ENCODE data around the gene PSMB4.

Gene PSMB4

GRCh38 chr1:151372058-151372934 lies 27.1 kb upstream of the PSMB4 start, which contains the start of gene SELENBP1:
Gene SELENBP1 (minus strand): TSS chr1:151372705. CDS start chr1:151372641, 64 bp downstream.
- no peak for TF ChIP-seq CSDC2 (CRISPR knock-in tag; IDR thresholded peaks at IDR 0.05)
- TF ChIP-seq ZFP30 (CRISPR knock-in tag; IDR thresholded peaks at IDR 0.05), result no peak
- TF ChIP-seq TSHZ2 (CRISPR knock-in tag; IDR thresholded peaks at IDR 0.05), result no peak
- no peak for TF ChIP-seq PPARA (CRISPR knock-in tag; IDR thresholded peaks at IDR 0.05; ENCODE audit: borderline replicate concordance)
- no peak for TF ChIP-seq SNAI2 (CRISPR knock-in tag; IDR thresholded peaks at IDR 0.05)
- TF ChIP-seq CREB5 (CRISPR knock-in tag; IDR thresholded peaks at IDR 0.05; ENCODE audit: low read depth), result no peak
- no peak for TF ChIP-seq GLIS3 (CRISPR knock-in tag; IDR thresholded peaks at IDR 0.05)
- ATAC-seq, result peak; percentile 27

GRCh38 chr1:151373196-151373595 lies 26.2 kb upstream of the PSMB4 start:
- TF ChIP-seq OSR1 (CRISPR knock-in tag; IDR thresholded peaks at IDR 0.05) (no peak), RARB (CRISPR knock-in tag; IDR thresholded peaks at IDR 0.05) (no peak), SNAI2 (CRISPR knock-in tag; IDR thresholded peaks at IDR 0.05) (no peak), ISL1 (CRISPR knock-in tag; IDR thresholded peaks at IDR 0.05) (no peak), PPARA (CRISPR knock-in tag; IDR thresholded peaks at IDR 0.05; ENCODE audit: borderline replicate concordance) (no peak), CSRNP3 (CRISPR knock-in tag; IDR thresholded peaks at IDR 0.05) (no peak), TOX (CRISPR knock-in tag; IDR thresholded peaks at IDR 0.05; ENCODE audit: borderline replicate concordance) (no peak), ZFP30 (CRISPR knock-in tag; IDR thresholded peaks at IDR 0.05) (no peak)
- no peak for ATAC-seq

GRCh38 chr1:151377150-151377884 lies 22.1 kb upstream of the PSMB4 start:
- TF ChIP-seq ISL1 (CRISPR knock-in tag; IDR thresholded peaks at IDR 0.05) (no peak), ARNTL (CRISPR knock-in tag; IDR thresholded peaks at IDR 0.05; ENCODE audit: borderline replicate concordance, low read depth) (no peak), CSRNP3 (CRISPR knock-in tag; IDR thresholded peaks at IDR 0.05) (no peak), PATZ1 (CRISPR knock-in tag; IDR thresholded peaks at IDR 0.05; ENCODE audit: borderline replicate concordance) (no peak), PPARA (CRISPR knock-in tag; IDR thresholded peaks at IDR 0.05; ENCODE audit: borderline replicate concordance) (no peak), ZC3H10 (CRISPR knock-in tag; IDR thresholded peaks at IDR 0.05) (no peak), ZFP30 (CRISPR knock-in tag; IDR thresholded peaks at IDR 0.05) (no peak), ESRRG (CRISPR knock-in tag; IDR thresholded peaks at IDR 0.05) (no peak), BACH2 (CRISPR knock-in tag; IDR thresholded peaks at IDR 0.05; ENCODE audit: borderline replicate concordance) (no peak), CSDC2 (CRISPR knock-in tag; IDR thresholded peaks at IDR 0.05) (no peak), ZFP3 (CRISPR knock-in tag; IDR thresholded peaks at IDR 0.05) (no peak), GLIS3 (CRISPR knock-in tag; IDR thresholded peaks at IDR 0.05) (no peak), CREB5 (CRISPR knock-in tag; IDR thresholded peaks at IDR 0.05; ENCODE audit: low read depth) (no peak), ZNF8 (CRISPR knock-in tag; IDR thresholded peaks at IDR 0.05) (no peak), OSR1 (CRISPR knock-in tag; IDR thresholded peaks at IDR 0.05) (no peak), TOX (CRISPR knock-in tag; IDR thresholded peaks at IDR 0.05; ENCODE audit: borderline replicate concordance) (no peak)
- ATAC-seq, result no peak
